NCI-H748 (cell line): ENCODE results near the gene OR4F15.

Source experiments
- DNase-seq: peaks from one replicate; lab custom pipeline; 2025; ENCODE audit not compliant: unreplicated experiment; lab: John Stamatoyannopoulos, UW

Gene OR4F15

GRCh38 chr15:101803676-101804075 lies 8.3 kb upstream of the OR4F15 start:
- DNase-seq = no peak

GRCh38 chr15:101804375-101804774 lies 7.6 kb upstream of the OR4F15 start:
- no peak for DNase-seq

- DNase-seq = no peak
These were observed 7.1 kb upstream of the OR4F15 start for GRCh38 chr15:101804941-101805340.

GRCh38 chr15:101805605-101806345 lies 6.2 kb upstream of the OR4F15 start:
- no peak for DNase-seq

DNA sequence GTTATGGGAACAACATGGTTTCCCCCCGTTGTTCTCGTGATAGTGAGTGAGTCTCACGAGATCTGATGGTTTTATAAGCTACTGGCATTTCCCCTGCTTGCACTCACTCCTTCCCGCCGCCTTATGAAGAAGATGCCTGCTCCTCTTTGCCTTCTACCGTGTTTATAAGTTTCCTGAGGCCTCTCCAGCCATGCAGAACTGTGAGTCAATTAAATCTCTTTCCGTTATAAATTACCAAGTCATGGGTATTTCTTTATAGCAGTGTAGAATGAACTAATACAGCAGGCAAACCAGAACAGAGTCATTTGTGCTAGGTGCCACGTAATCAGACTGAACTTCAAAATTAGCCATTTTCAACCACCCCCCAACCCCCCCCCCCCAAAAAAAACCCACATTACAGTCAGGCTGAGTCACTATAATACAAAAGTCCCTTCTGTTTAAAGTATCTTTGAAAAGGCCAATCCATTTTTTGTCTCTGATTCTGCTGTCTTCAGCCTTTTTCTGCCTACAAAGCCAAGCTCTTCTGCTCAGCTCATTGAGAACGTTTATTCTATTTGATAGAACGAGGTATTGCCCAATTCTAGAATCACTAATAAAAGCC lies 4.6 kb upstream of the OR4F15 start:
- no peak for DNase-seq

DNA sequence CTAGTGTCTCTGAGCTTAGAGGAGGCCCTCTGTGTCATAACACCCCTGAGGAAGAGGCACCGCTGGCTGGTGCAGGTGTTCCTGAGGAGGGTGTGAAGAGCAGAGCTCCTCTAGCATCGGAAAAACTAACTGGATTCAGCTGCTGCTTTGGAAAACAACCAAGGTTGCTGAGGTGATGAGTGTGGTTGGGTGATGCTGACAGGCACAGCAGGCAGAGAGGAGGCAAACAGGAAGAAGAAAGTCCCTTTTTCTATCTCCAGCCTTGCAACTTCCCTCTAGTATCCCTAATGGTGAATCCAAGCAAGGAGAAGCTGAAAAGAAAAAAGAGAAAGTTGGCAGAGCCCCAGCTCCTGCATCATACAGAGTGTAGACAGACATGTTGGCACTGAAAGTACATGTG lies 3.8 kb upstream of the OR4F15 start:
- no peak for DNase-seq

- DNase-seq = no peak
These were observed 1.5 kb upstream of the OR4F15 start for GRCh38 chr15:101810456-101810855.

DNA sequence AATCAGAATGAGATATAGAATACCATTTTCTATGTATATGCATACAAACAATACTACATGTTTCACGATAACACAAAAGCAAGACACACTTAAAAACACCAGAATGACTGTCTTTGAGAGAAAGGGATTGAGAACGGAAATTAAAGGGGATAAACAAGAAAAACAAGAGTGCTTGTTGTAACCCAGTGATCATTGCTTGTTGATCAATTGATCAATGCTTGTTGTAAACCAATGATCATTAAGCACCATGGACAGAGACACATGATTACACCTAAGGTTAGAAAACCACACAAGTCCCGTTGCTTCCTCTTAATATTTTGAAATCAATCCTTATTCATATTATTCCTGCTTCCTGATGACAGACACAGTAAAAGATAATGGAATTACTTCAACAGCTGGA lies 1.1 kb upstream of the OR4F15 start:
- no peak for DNase-seq

GRCh38 chr15:101813803-101814534 lies 2.0 kb downstream of the OR4F15 start:
- DNase-seq = no peak

DNA sequence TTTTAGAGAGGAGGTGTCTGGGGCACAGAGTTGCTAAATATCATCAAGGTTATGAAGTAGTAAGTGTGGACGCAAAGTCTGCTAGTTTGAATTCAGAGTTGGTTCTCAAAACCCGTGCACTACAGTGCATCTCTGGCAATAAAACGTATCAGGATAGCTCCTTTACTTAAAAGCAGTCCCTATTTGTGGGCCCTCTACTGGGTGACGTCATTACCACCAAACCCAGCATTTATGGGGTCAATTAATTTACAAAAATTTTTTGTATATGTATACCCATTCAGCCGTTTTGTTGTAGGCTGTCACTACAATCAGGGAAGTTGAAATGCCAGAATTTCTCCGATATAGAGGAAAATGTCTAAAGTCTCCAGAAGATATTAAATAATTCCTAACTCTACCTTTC lies 8.8 kb downstream of the OR4F15 start:
- DNase-seq = no peak

GRCh38 chr15:101827257-101827656 lies 15.3 kb downstream of the OR4F15 start:
- no peak for DNase-seq

GRCh38 chr15:101828774-101829173 lies 16.8 kb downstream of the OR4F15 start:
- DNase-seq = no peak

- no peak for DNase-seq
These were observed 29.7 kb downstream of the OR4F15 start for GRCh38 chr15:101841656-101842055.

DNA sequence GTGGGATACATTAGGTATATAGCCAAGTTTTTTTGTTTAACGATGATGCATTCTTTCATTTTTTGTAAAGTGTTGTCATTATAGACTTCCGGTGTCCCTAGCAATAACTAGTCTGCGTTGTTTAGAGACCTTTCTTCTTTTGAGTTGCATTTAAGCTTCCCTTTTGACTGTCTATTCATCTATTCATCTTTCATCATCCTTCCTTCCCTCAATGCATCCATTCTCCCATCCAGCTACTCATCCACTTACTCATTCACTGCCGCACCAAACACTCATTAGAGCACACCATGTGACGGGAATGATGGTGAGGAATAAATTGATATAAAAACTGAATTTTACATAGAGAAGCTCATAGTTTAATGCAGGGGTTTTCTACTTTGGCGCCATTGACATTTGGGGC lies 32.9 kb downstream of the OR4F15 start:
- no peak for DNase-seq

- no peak for DNase-seq
These were observed 40.4 kb downstream of the OR4F15 start for GRCh38 chr15:101852356-101852755.
